HG02571 (cell line): ENCODE data around the gene MLX.
"Not testable (repeated sequence)": the region's sequence is repeated elsewhere in the genome, so short reads cannot be mapped to it uniquely, and the experiment has no call there.

ENCODE experiments used
- ATAC-seq: cut with Tn5 transposase; IDR thresholded peaks from one replicate; pipeline ENCODE4 v1.9.1; 2021; ENCODE audit warnings: mild to moderate bottlenecking, moderate library complexity; ENCODE audit not compliant: unreplicated experiment

The MLX gene

DNA sequence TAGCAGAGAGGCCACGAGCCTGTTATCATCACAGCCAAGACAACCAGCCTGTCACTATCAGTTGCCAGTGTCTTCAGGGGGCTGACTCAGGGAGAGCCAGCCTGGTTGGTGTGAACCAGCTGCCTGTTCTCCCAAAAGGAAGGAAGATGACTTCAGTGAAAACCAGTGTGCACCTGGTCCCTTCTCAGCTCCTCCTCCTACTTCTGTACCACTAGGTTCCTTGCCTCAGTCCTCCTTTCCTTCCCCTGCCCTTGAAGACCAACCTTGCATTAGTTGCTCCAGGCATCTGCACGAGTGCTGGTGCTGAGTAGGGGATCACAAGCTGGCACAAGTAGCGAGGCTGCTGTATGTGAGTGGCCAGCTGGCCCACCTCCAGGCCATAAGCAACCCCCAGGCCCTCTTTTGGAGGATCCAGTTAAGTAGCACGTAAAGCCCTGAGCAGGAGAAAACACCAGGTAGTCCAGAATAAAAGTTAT is 51.1 kb downstream of the MLX start:
- ATAC-seq, result peak; percentile 21

DNA sequence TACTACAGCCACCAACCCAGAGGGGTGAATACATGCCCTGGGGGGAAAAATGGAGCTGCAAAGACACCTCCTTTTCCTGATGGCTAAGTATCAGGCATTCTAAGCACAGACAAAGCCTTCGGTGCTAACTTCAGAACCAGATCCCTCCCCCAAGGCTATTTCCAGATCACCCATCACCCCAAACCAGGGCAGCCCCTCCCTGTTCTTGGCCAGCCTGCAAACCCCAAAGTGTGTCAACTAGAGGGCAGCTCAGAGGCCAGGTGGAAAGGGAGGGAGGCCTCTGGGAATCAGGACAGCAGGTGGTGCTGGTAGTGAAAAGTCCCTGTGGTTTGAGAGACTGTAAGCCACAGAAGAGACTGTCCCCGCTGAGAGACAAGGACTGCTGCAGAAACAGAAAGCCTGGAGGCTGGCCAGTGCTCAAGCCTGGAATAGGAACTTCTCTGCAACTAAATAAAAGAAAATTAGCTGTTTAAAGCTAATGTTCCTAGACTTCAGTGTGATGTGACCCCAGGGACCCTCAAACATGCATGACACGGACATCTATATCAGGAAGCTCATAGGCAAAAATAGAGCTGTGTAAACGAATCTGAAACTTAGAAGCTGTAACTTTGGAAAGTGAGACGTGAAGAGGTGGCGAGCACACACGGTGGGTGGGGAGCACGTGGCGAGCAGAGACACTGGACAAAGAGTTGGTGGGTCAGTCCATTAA is 51.7 kb downstream of the MLX start:
- ATAC-seq, result peak; percentile 69

GRCh38 chr17:42621987-42622386 is 55.1 kb downstream of the MLX start:
- not testable (repeated sequence) for ATAC-seq
